Smooth muscle cell (in vitro differentiated cells): ENCODE results near the gene PFKM. TPM values are rescaled to one million over a fixed set of nuclear protein-coding genes. Genes with fewer than 3 reads are reported as not detected.
"Not testable (repeated sequence)": the region's sequence is repeated elsewhere in the genome, so short reads cannot be mapped to it uniquely, and the experiment has no call there.

Experiments
- DNase-seq: peaks from one replicate; lab custom pipeline; 2025; ENCODE audit not compliant: unreplicated experiment; lab: John Stamatoyannopoulos, UW
- H2AFZ ChIP-seq: fragments of 200-600 bp; sonication (generic); 2 replicates; pipeline ENCODE4 v1.6.0; 2016; ENCODE audit warnings: antibody characterized with exemption, low read depth, mild to moderate bottlenecking
- H3F3A ChIP-seq: fragments of 200-600 bp; sonication (generic); 2 replicates; pipeline ENCODE4 v1.6.0; 2017; ENCODE audit warnings: antibody characterized with exemption, low read depth
- H3K27ac ChIP-seq: fragments of 200-600 bp; sonication (generic); 2 replicates; pipeline ENCODE4 v1.5.1; 2016; ENCODE audit warnings: low read depth, mild to moderate bottlenecking
- H3K27me3 ChIP-seq: fragments of 200-600 bp; sonication (generic); 2 replicates; pipeline ENCODE4 v1.6.1; 2016; ENCODE audit warnings: low read depth, mild to moderate bottlenecking
- H3K36me3 ChIP-seq: fragments of 200-600 bp; sonication (generic); 2 replicates; pipeline ENCODE4 v1.5.1; 2016; ENCODE audit warnings: low read depth
- H3K4me1 ChIP-seq: fragments of 200-600 bp; sonication (generic); 2 replicates; pipeline ENCODE4 v1.5.1; 2016; ENCODE audit warnings: low read depth
- H3K4me2 ChIP-seq: fragments of 200-600 bp; sonication (generic); 2 replicates; pipeline ENCODE4 v1.6.0; 2016; ENCODE audit warnings: mild to moderate bottlenecking
- H3K4me3 ChIP-seq: fragments of 200-600 bp; sonication (generic); 2 replicates; pipeline ENCODE4 v1.5.1; 2016; ENCODE audit warnings: mild to moderate bottlenecking
- H3K79me2 ChIP-seq: fragments of 200-600 bp; sonication (generic); 2 replicates; pipeline ENCODE4 v1.6.0; 2016; ENCODE audit warnings: low read depth, mild to moderate bottlenecking
- H3K9ac ChIP-seq: fragments of 200-600 bp; sonication (generic); 2 replicates; pipeline ENCODE4 v1.6.0; 2016; ENCODE audit warnings: low read depth
- H3K9me3 ChIP-seq: fragments of 200-600 bp; sonication (generic); replicated peaks from 2 replicates; pipeline ENCODE4 v1.5.1; 2016; ENCODE audit warnings: low read depth
- H4K20me1 ChIP-seq: fragments of 200-600 bp; sonication (generic); 2 replicates; pipeline ENCODE4 v1.6.0; 2016; ENCODE audit warnings: low read depth
- WGBS: methylation state at CpG from one replicate; pipeline ENCODE4 v1.1.7; 2016; ENCODE audit warnings: low lambda C conversion rate; 5-methylcytosine and 5-hydroxymethylcytosine counted together
- polyA plus RNA-seq: library from polyadenylated mRNA; unstranded; fragments of >200 nt; fragmentation: Nextera tagmentation; extraction: Ambion mirVana; gene quantifications from 2 replicates; pipeline ENCODE4 v1.2.1, GENCODE V29; 2016
- total RNA-seq: library from RNA; depleted of rRNA; stranded (reverse); fragments of >200 nt; gene quantifications from 2 replicates; pipeline ENCODE4 v1.2.3, GENCODE V29; 2014
- TF ChIP-seq, protein P1 (sequence below): fragments of 200-600 bp; sonication (generic); IDR thresholded peaks from 2 replicates; pipeline ENCODE4 v1.5.1; 2017; ENCODE audit warnings: borderline replicate concordance, mild to moderate bottlenecking, antibody characterized with exemption; ENCODE audit not compliant: insufficient read depth, poor library complexity, severe bottlenecking

Gene PFKM
- total and polyA plus RNA-seq, 2 experiments from 2014 or later = 26.6 to 37.1 TPM

DNA sequence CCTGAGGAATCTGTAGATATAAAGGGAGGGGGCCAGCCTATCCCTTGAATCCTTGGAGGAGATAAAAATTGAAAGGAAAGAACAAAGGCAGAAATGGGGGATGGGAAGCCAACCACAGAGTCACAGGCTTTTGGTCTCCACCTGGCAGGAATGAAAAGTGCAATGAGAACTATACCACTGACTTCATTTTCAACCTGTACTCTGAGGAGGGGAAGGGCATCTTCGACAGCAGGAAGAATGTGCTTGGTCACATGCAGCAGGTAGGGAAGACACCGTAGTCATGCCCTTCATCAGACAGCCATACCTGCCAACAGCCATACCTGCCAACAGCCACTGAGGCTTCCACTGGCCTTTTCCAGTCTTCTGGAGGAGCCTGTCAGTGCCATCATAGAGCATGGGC, 24.7 kb downstream of the PFKM start:
- Histone ChIP-seq H3K27me3 (no peaks in the 10 kb centered on the region), H3K36me3 (peaks cover 16% of the 10 kb centered on the region)

DNA sequence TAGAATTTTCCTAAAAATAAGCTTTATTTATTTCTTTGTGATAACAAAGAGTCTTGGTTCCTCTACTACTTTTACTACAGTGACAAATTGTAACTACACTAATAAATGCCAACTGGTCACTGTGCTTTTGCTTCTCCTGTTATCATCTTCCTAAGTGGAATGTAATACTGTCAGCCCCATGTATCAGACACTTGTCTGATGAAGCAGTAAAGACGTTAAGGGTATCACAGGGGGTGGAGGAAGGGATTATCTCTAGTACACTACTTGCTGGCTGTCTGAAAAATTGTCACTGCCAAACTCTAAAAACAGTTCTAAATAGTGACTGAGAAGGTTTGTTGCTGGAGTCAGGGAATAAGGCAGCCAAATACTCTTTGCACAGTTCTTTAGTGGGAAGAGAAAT, 26.8 kb downstream of the PFKM start:
- TF ChIP-seq, protein P1, sequence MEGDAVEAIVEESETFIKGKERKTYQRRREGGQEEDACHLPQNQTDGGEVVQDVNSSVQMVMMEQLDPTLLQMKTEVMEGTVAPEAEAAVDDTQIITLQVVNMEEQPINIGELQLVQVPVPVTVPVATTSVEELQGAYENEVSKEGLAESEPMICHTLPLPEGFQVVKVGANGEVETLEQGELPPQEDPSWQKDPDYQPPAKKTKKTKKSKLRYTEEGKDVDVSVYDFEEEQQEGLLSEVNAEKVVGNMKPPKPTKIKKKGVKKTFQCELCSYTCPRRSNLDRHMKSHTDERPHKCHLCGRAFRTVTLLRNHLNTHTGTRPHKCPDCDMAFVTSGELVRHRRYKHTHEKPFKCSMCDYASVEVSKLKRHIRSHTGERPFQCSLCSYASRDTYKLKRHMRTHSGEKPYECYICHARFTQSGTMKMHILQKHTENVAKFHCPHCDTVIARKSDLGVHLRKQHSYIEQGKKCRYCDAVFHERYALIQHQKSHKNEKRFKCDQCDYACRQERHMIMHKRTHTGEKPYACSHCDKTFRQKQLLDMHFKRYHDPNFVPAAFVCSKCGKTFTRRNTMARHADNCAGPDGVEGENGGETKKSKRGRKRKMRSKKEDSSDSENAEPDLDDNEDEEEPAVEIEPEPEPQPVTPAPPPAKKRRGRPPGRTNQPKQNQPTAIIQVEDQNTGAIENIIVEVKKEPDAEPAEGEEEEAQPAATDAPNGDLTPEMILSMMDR = no peak
- Histone ChIP-seq H3F3A (no peaks in the 10 kb centered on the region), H3K4me2 (no peak overlapping the region), H3K27me3 (no peaks in the 10 kb centered on the region), H4K20me1 (no peaks in the 10 kb centered on the region), H3K9ac (no peak overlapping the region), H3K9me3 (no peaks in the 10 kb centered on the region), H3K79me2 (no peaks in the 10 kb centered on the region), H3K36me3 (peaks cover 23% of the 10 kb centered on the region), H3K4me3 (no peak overlapping the region), H3K4me1 (no peaks in the 10 kb centered on the region), H2AFZ (no peak overlapping the region), H3K27ac (no peak overlapping the region)
- WGBS = 13% methylated on average over 1 of the region's 1 CpG
- no peak for DNase-seq

More for the DNA sequence above, 24.7 kb downstream of the PFKM start:
- H3K4me1 ChIP-seq = no peaks in the 10 kb centered on the region
- no peak overlapping the region for H3K4me3 ChIP-seq
- no peaks in the 10 kb centered on the region for H3F3A ChIP-seq
- H2AFZ ChIP-seq = no peak overlapping the region
- H3K27ac ChIP-seq = no peak overlapping the region
- DNase-seq = no peak
- no peaks in the 10 kb centered on the region for H3K79me2 ChIP-seq
- H3K9ac ChIP-seq = no peak overlapping the region
- H3K9me3 ChIP-seq = no peaks in the 10 kb centered on the region
- TF ChIP-seq, protein P1 = no peak
- H4K20me1 ChIP-seq = no peaks in the 10 kb centered on the region
- WGBS = 94% methylated on average over 2 of the region's 2 CpGs
- no peak overlapping the region for H3K4me2 ChIP-seq

DNA sequence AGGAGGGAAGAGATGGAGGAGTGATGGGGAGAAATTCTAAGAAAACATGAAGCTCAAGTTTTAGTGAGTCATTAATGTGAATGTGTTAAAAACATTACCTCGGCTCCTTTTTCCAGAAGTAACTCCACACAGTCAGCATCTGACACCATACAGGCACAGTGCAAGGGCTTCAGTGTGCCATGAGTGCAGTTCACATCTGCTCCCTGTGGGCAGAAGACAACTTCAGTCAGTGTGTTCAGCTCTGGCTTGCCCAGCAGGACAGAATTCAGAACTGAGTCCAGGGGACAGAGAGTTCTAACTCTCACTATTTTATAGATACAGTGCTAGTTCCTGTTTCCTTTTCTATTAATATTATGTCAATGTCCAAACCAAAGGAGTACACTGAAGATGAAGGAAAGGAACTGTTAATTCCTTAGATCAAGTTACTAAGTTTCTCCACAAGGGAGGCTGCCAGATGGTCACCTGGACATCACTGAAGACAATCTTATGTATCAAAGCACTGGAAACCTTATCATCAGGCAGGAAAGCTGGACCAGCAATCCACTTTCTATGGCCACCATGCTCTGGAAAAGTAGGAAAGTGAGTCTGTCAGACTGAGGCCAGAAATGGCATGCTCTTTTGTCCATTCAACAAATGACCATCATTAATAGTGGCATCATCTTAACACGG, 32.1 kb downstream of the PFKM start:
- H3K4me1 ChIP-seq = peaks cover 1% of the 10 kb centered on the region
- no peak for DNase-seq
- H3F3A ChIP-seq = no peaks in the 10 kb centered on the region
- H3K79me2 ChIP-seq = peaks cover 10% of the 10 kb centered on the region
- H2AFZ ChIP-seq = no peak overlapping the region
- no peaks in the 10 kb centered on the region for H3K9me3 ChIP-seq
- H3K36me3 ChIP-seq = peaks cover 17% of the 10 kb centered on the region
- TF ChIP-seq, protein P1 = no peak
- no peak overlapping the region for H3K9ac ChIP-seq
- H3K4me2 ChIP-seq = no peak overlapping the region
- no peaks in the 10 kb centered on the region for H3K27me3 ChIP-seq
- 96% methylated on average over 2 of the region's 2 CpGs for WGBS
- no peaks in the 10 kb centered on the region for H4K20me1 ChIP-seq
- H3K27ac ChIP-seq = no peak overlapping the region
- H3K4me3 ChIP-seq = no peak overlapping the region

DNA sequence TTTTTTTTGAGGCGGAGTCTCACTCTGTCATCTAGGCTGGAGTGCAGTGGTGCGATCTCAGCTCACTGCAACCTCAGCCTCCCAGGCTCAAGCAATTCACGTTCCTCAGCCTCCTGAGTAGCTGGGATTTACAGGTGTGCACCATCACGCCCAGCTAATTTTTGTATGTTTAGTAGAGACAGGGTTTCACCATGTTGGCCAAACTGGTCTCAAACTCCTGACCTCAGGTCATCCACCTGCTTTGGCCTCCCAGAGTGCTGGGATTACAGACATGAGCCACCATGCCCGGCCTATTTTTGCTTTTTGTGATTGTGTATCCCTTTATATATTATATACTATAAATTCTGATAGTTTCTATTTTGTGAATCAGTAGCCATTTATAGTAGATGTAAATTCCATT, 36.6 kb downstream of the PFKM start:
- H3K36me3 ChIP-seq, H3K9me3 ChIP-seq, H4K20me1 ChIP-seq, H3K4me1 ChIP-seq, DNase-seq, H3F3A ChIP-seq, H3K4me2 ChIP-seq, H3K9ac ChIP-seq, H2AFZ ChIP-seq, H3K4me3 ChIP-seq, H3K27me3 ChIP-seq, H3K27ac ChIP-seq: not testable (repeated sequence)
- H3K79me2 ChIP-seq = peaks cover 16% of the 10 kb centered on the region
- 97% methylated on average over 5 of the region's 5 CpGs for WGBS
